Measurements from ENCODE around the gene PLXND1.

DNA sequence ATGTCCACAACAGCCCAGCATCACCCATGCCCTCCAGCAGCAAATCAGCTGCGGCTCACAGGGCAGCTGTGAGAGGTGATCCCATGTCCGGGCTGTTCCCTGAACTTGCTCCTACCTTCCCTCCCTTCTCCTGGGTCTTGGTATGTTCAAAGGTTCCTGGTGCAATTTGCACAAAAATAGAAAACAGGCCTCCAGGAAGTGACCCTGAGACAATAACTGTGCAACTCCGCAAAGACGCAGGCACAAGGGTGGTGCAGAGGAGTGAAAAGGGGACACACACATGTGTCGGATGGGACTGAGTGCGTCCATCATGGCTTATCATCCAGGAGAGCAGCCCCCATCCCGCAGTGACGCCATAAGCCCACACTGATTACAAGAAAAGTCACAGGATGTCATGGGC lies 16.3 kb downstream of the PLXND1 start:
- TF ChIP-seq POLR2AphosphoS5 (IDR thresholded peaks at IDR 0.05), result no peak
- TF ChIP-seq, protein P1, sequence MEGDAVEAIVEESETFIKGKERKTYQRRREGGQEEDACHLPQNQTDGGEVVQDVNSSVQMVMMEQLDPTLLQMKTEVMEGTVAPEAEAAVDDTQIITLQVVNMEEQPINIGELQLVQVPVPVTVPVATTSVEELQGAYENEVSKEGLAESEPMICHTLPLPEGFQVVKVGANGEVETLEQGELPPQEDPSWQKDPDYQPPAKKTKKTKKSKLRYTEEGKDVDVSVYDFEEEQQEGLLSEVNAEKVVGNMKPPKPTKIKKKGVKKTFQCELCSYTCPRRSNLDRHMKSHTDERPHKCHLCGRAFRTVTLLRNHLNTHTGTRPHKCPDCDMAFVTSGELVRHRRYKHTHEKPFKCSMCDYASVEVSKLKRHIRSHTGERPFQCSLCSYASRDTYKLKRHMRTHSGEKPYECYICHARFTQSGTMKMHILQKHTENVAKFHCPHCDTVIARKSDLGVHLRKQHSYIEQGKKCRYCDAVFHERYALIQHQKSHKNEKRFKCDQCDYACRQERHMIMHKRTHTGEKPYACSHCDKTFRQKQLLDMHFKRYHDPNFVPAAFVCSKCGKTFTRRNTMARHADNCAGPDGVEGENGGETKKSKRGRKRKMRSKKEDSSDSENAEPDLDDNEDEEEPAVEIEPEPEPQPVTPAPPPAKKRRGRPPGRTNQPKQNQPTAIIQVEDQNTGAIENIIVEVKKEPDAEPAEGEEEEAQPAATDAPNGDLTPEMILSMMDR (IDR thresholded peaks at IDR 0.05), result no peak
- TF ChIP-seq POLR2A (IDR thresholded peaks at IDR 0.05; ENCODE audit: low read depth), result no peak
- no peak for TF ChIP-seq EP300 (IDR thresholded peaks at IDR 0.05)
